ENCODE results near the gene NT5M. TPM values are rescaled to one million over a fixed set of nuclear protein-coding genes. Genes with fewer than 3 reads are reported as not detected.
A peak's percentile ranks its signal among the peaks of the same experiment; 100 is the strongest.

NT5M gene
- total and polyA plus RNA-seq, 9 of the 15 experiments (the other 6 are each of a cell fraction or from before 2014, with no cell fraction given) = 0.24 to 10.1 (median 3.4) TPM

GRCh38 chr17:17280613-17281549 lies 22.3 kb upstream of the NT5M start, which contains the start of gene COPS3 (continued):
- TF ChIP-seq NFYB (IDR thresholded peaks at IDR 0.05; ENCODE audit: extremely low read depth, insufficient read length) (peak; percentile 2), E2F6 (IDR thresholded peaks at IDR 0.05; ENCODE audit: borderline replicate concordance in 1 of 2, extremely low read depth in 1 of 2, insufficient read depth in 1 of 2, insufficient read length in 1 of 2, low read depth in 1 of 2, low read length in 1 of 2, poor library complexity in 1 of 2, severe bottlenecking in 1 of 2) (peak; percentile 93 to 97), E2F5 (CRISPR knock-in tag; IDR thresholded peaks at IDR 0.05) (peak; percentile 89; the same call in 1 of the 2 replicates), GABPB1 (CRISPR knock-in tag; IDR thresholded peaks at IDR 0.05) (peak; percentile 95), SREBF1 (IDR thresholded peaks at IDR 0.05; ENCODE audit: borderline replicate concordance, low read depth, low read length) (no peak), CREB3 (tag; conservative IDR thresholded peaks at IDR 0.05; ENCODE audit: low read depth) (no peak), ZNF395 (CRISPR knock-in tag; IDR thresholded peaks at IDR 0.05) (0 out of 2 replicates have a peak, but pooled peaks have one; percentile 16), POLR2A (conservative IDR thresholded peaks at IDR 0.05) (peak; percentile 92), PBX2 (CRISPR knock-in tag; IDR thresholded peaks at IDR 0.05; ENCODE audit: low read depth) (peak; percentile 52; the same call in 1 of the 2 replicates), PBX2 (tag; conservative IDR thresholded peaks at IDR 0.05; ENCODE audit: low read depth) (peak; percentile 90), RBBP5 (IDR thresholded peaks at IDR 0.05; ENCODE audit: borderline replicate concordance, insufficient read depth, low read length, poor library complexity, severe bottlenecking) (peak; percentile 83), E2F8 (IDR thresholded peaks at IDR 0.05; ENCODE audit: low read depth, partially characterized antibody) (peak; percentile 95), THAP7 (CRISPR knock-in tag; IDR thresholded peaks at IDR 0.05) (no peak)

Data from K562 (cell line).